H1 (cell line): ENCODE results near the gene TMPRSS3. TPM values are rescaled to one million over a fixed set of nuclear protein-coding genes. Genes with fewer than 3 reads are reported as not detected.
A peak's percentile ranks its signal among the peaks of the same experiment; 100 is the strongest.

Experiments
- CTCF ChIA-PET: fragments of 300-600 bp; sonication (Branson Sonifier 250); formaldehyde crosslinking; loops from one replicate; lab custom pipeline; 2021; ENCODE audit not compliant: partially characterized antibody; lab: Charles Lee
- POLR2A ChIA-PET: fragments of 300-600 bp; sonication (Branson Sonifier 250); formaldehyde crosslinking; loops from one replicate; lab custom pipeline; 2021; ENCODE audit warnings: inconsistent platforms; ENCODE audit not compliant: partially characterized antibody; lab: Charles Lee
- DNase-seq, 2 experiments: peaks; one replicate each; pipeline versions ENCODE4 v3.0.0 to v3.0.0-alpha.2; 2010 to 2022; ENCODE audit warnings: low spot score in 2 of 2, low read depth in 1 of 2, mixed read lengths in 1 of 2
- FAIRE-seq: peaks from 2 replicates; lab custom pipeline; 2011; peaks lifted over from hg19 to GRCh38; lab: Jason Lieb, UNC
- H2AFZ ChIP-seq: 2 replicates; pipeline ENCODE4 v1.8.1; 2012; ENCODE audit warnings: low read length, inconsistent platforms
- H2AK5ac ChIP-seq: 2 replicates; pipeline ENCODE4 v1.6.1; 2013; ENCODE audit warnings: low read depth, low read length
- H2BK120ac ChIP-seq: replicated peaks from 2 replicates; pipeline ENCODE3; 2013; ENCODE audit warnings: low read depth, low read length, inconsistent platforms
- H2BK12ac ChIP-seq: 2 replicates; pipeline ENCODE4 v1.6.1; 2013; ENCODE audit warnings: low read depth, low read length
- H2BK15ac ChIP-seq: 2 replicates; pipeline ENCODE4 v1.6.1; 2013; ENCODE audit warnings: low read length
- H2BK20ac ChIP-seq: 2 replicates; pipeline ENCODE4 v1.6.1; 2013; ENCODE audit warnings: low read length
- H2BK5ac ChIP-seq: 2 replicates; pipeline ENCODE4 v1.6.1; 2013; ENCODE audit warnings: low read depth, low read length
- H3K14ac ChIP-seq: 2 replicates; pipeline ENCODE4 v1.6.1; 2013; ENCODE audit warnings: inconsistent platforms; ENCODE audit not compliant: insufficient read length
- H3K18ac ChIP-seq: 2 replicates; pipeline ENCODE4 v1.6.1; 2013; ENCODE audit warnings: low read length; ENCODE audit errors: extremely low read depth
- H3K23ac ChIP-seq: 2 replicates; pipeline ENCODE4 v1.6.1; 2013; ENCODE audit warnings: inconsistent platforms; ENCODE audit not compliant: insufficient read length
- H3K23me2 ChIP-seq: 2 replicates; pipeline ENCODE4 v1.6.1; 2013; ENCODE audit warnings: low read depth, low read length
- H3K27ac ChIP-seq: 2 replicates; pipeline ENCODE4 v1.6.1; 2011; ENCODE audit warnings: low read depth, low read length, inconsistent platforms
- H3K27me3 ChIP-seq, 4 experiments: replicated peaks in 1 of 4; 1 replicate in 1 of 4; 2 replicates in 3 of 4; pipeline versions ENCODE4 v1.6.1 to v1.8.1; 2011 to 2013; ENCODE audit warnings: low read length in 3 of 4, mild to moderate bottlenecking in 3 of 4, inconsistent platforms in 2 of 4, mixed read lengths in 2 of 4, moderate library complexity in 1 of 4; ENCODE audit not compliant: control insufficient read depth in 3 of 4, insufficient read depth in 3 of 4; ENCODE audit errors: extremely low read depth in 1 of 4
- H3K36me3 ChIP-seq, 4 experiments: 2 replicates each; pipeline versions ENCODE4 v1.6.1 to v1.8.1; 2011 to 2013; ENCODE audit warnings: mild to moderate bottlenecking in 4 of 4, low read length in 3 of 4, moderate library complexity in 2 of 4, control low read depth in 1 of 4, inconsistent platforms in 1 of 4; ENCODE audit not compliant: insufficient read depth in 4 of 4, control insufficient read depth in 2 of 4
- H3K4ac ChIP-seq: replicated peaks from 2 replicates; pipeline ENCODE3; 2013; ENCODE audit warnings: low read length, low read depth, mixed read lengths, inconsistent platforms; ENCODE audit not compliant: insufficient read length
- H3K4me1 ChIP-seq, 4 experiments: replicated peaks in 1 of 4; 1 replicate in 1 of 4; 2 replicates in 3 of 4; pipeline versions ENCODE4 v1.6.1 to v1.8.1; 2011 to 2013; ENCODE audit warnings: low read length in 3 of 4, inconsistent platforms in 2 of 4, mixed read lengths in 1 of 4; ENCODE audit not compliant: insufficient read depth in 4 of 4, control insufficient read depth in 3 of 4
- H3K4me2 ChIP-seq, 2 experiments: 2 replicates each; pipeline versions ENCODE4 v1.6.1 to v1.8.1; 2011 to 2013; ENCODE audit warnings: low read depth in 2 of 2, low read length in 2 of 2, control low read depth in 1 of 2, inconsistent platforms in 1 of 2, mild to moderate bottlenecking in 1 of 2; ENCODE audit not compliant: insufficient read depth in 1 of 2
- H3K4me3 ChIP-seq, 4 experiments: fragments of 200-600, 300-600 bp in 1 of 4; sonication (generic), shearing (Covaris generic), sonication (Bioruptor Twin) in 1 of 4; 2 replicates each; pipeline versions ENCODE4 v1.5.1 to v1.8.1; 2011 to 2016; ENCODE audit warnings: low read length in 4 of 4, low read depth in 3 of 4, control low read depth in 2 of 4, inconsistent platforms in 2 of 4, mild to moderate bottlenecking in 2 of 4, mixed read lengths in 1 of 4, moderate library complexity in 1 of 4; ENCODE audit not compliant: insufficient read depth in 2 of 4; ENCODE audit errors: extremely low read depth in 1 of 4
- H3K56ac ChIP-seq: replicated peaks from 2 replicates; pipeline ENCODE3; 2013; ENCODE audit warnings: low read depth, mild to moderate bottlenecking, mixed read lengths, low read length, inconsistent platforms; ENCODE audit not compliant: insufficient read length
- H3K79me1 ChIP-seq: 2 replicates; pipeline ENCODE4 v1.6.1; 2013; ENCODE audit warnings: low read depth, low read length, control low read depth
- H3K79me2 ChIP-seq, 2 experiments: 2 replicates each; pipeline versions ENCODE4 v1.6.1 to v1.8.1; 2012 to 2013; ENCODE audit warnings: low read length in 2 of 2, mild to moderate bottlenecking in 2 of 2, inconsistent platforms in 1 of 2; ENCODE audit not compliant: insufficient read depth in 2 of 2, control insufficient read depth in 1 of 2
- H3K9ac ChIP-seq, 4 experiments: replicated peaks in 1 of 4; 1 replicate in 1 of 4; 2 replicates in 3 of 4; pipeline versions ENCODE4 v1.6.1 to v1.8.1; 2011 to 2013; ENCODE audit warnings: low read depth in 3 of 4, low read length in 3 of 4, control low read depth in 2 of 4, mild to moderate bottlenecking in 2 of 4, moderate library complexity in 2 of 4, inconsistent platforms in 1 of 4; ENCODE audit errors: extremely low read depth in 1 of 4
- H3K9me3 ChIP-seq, 2 experiments: 2 replicates each; pipeline versions ENCODE4 v1.6.1 to v1.8.1; 2012 to 2013; ENCODE audit warnings: mild to moderate bottlenecking in 2 of 2, moderate library complexity in 2 of 2, control low read depth in 1 of 2, inconsistent platforms in 1 of 2, low read depth in 1 of 2, low read length in 1 of 2, mixed read lengths in 1 of 2; ENCODE audit not compliant: insufficient read depth in 2 of 2
- H4K20me1 ChIP-seq, 2 experiments: replicated peaks in 1 of 2; 2 replicates each; pipeline versions ENCODE3 to v1.8.1; 2011 to 2013; ENCODE audit warnings: inconsistent platforms in 2 of 2, low read length in 2 of 2, mild to moderate bottlenecking in 1 of 2; ENCODE audit not compliant: insufficient read depth in 2 of 2, control insufficient read depth in 1 of 2
- H4K5ac ChIP-seq: 2 replicates; pipeline ENCODE4 v1.6.1; 2013; ENCODE audit warnings: low read length, low read depth, mixed read lengths, inconsistent platforms; ENCODE audit not compliant: insufficient read length
- H4K8ac ChIP-seq: 2 replicates; pipeline ENCODE4 v1.8.0; 2013; ENCODE audit warnings: mild to moderate bottlenecking, moderate library complexity, low read length, inconsistent platforms; ENCODE audit not compliant: insufficient read depth; ENCODE audit errors: extremely low read depth
- H4K91ac ChIP-seq: replicated peaks from 2 replicates; pipeline ENCODE3; 2013; ENCODE audit warnings: low read length, mixed read lengths, inconsistent platforms; ENCODE audit not compliant: insufficient read length
- CTBP2 ChIP-seq: IDR thresholded peaks from 2 replicates; pipeline ENCODE4 v1.7.0; 2011; ENCODE audit warnings: borderline replicate concordance, mild to moderate bottlenecking, moderate library complexity, mixed read lengths, low read length; ENCODE audit not compliant: insufficient read depth, insufficient read length
- JUND ChIP-seq: IDR thresholded peaks from 2 replicates; pipeline ENCODE4 v1.6.1; 2011; ENCODE audit warnings: mild to moderate bottlenecking, improper control_type of control experiment, low read length
- WGBS, 2 experiments: shearing (Covaris generic) in 1 of 2; methylation state at CpG; one replicate each; pipeline versions ENCODE4 v1.1.6 to v1.1.7; 2013 to 2015; ENCODE audit warnings: low lambda C conversion rate in 2 of 2, mixed read lengths in 2 of 2, inconsistent platforms in 1 of 2, low coverage in 1 of 2, missing lambda C conversion rate in 1 of 2; ENCODE audit not compliant: insufficient replicate concordance in 2 of 2, insufficient coverage in 1 of 2, insufficient read length in 1 of 2; ENCODE audit errors: extremely low coverage in 1 of 2, missing lambda C conversion rate in 1 of 2; 5-methylcytosine and 5-hydroxymethylcytosine counted together
- polyA plus RNA-seq, 7 experiments: library from polyadenylated mRNA; depleted of rRNA in 3 of 7; stranded (reverse) in 5 of 7; unstranded in 2 of 7; fragments of >200 nt in 5 of 7; fragments of 200-250 nt in 2 of 7; gene quantifications; 1 replicate in 5 of 7; 2 replicates in 1 of 7; 4 replicates in 1 of 7; pipeline versions ENCODE4 v1.2.1 to v1.2.3, GENCODE V29; 2011 to 2013; ENCODE audit warnings: missing spikeins in 2 of 7, mixed read lengths in 2 of 7
- total RNA-seq: library from RNA; stranded (reverse); fragmentation: NEBNext Ultra II Directional; extraction: Animal tissue kit (Norgen Biotek cat#: 25700); gene quantifications from 2 replicates; pipeline ENCODE4 v1.2.1, GENCODE V29; 2021

The TMPRSS3 gene
- total and polyA plus RNA-seq, 2 of the 8 experiments (the other 6 are each of a cell fraction or from before 2014, with no cell fraction given), result 0.38 TPM; not detected in 1

GRCh38 chr21:42366292-42367010 lies 29.4 kb downstream of the TMPRSS3 start, which contains the start of gene TFF1:
TSS of gene TFF1 (minus strand) at chr21:42366535. CDS start at chr21:42366495, 40 bp downstream.
- Histone ChIP-seq H4K91ac (peak within 1 kb of the TSS; percentile 58), H3K79me2 (no peaks in the 10 kb centered on the region), H3K79me1 (no peaks in the 10 kb centered on the region), H4K5ac (no peak within 1 kb of the TSS), H2AFZ (no peak within 1 kb of the TSS), H3K4me1 (no peaks in the 10 kb centered on the region; a peak in 3 of 7 replicates), H3K36me3 (no peaks in the 10 kb centered on the region), H2BK20ac (no peak within 1 kb of the TSS), H2BK5ac (no peak within 1 kb of the TSS), H3K4ac (no peak within 1 kb of the TSS), H2BK12ac (no peak within 1 kb of the TSS), H2BK120ac (no peak within 1 kb of the TSS), H2BK15ac (no peak within 1 kb of the TSS), H3K4me3 (no peak within 1 kb of the TSS), H3K14ac (no peak within 1 kb of the TSS), H3K27me3 (peaks cover 0 to 2% (median 0%) of the 10 kb centered on the region in 4 experiments; a peak in 1 of 7 replicates), H3K18ac (no peak within 1 kb of the TSS), H3K56ac (no peak within 1 kb of the TSS), H3K23ac (no peak within 1 kb of the TSS), H4K8ac (peak within 1 kb of the TSS; percentile 94; the same call in 1 of the 2 replicates), H4K20me1 (no peaks in the 10 kb centered on the region), H3K23me2 (no peaks in the 10 kb centered on the region), H3K9me3 (no peaks in the 10 kb centered on the region), H3K9ac (no peak within 1 kb of the TSS), H2AK5ac (no peak within 1 kb of the TSS), H3K4me2 (no peak within 1 kb of the TSS), H3K27ac (no peak within 1 kb of the TSS)
- 85% methylated on average over 19 of the region's 19 CpGs; no CpG with 5 or more reads in 1 of the 2 experiments for WGBS, 2 experiments
- FAIRE-seq (no peak), DNase-seq (no peak)
- ChIA-PET CTCF (interaction anchor here (0.7 to 3.5 kb wide), 8 partner anchors 12 to 107 kb away, joined by 3 to 20 read pairs (median 4); no protein-coding TSS in a partner anchor), POLR2A (no interaction called here)
- TF ChIP-seq JUND, result no peak
- TF ChIP-seq CTBP2, result no peak
